Activated CD4-positive, alpha-beta T cell treated with anti-CD3 and anti-CD28 coated beads, Interleukin-2, amount 50 U/mL, for 48 hours (primary cell): ENCODE results near the gene APOL1.
A peak's percentile ranks its signal among the peaks of the same experiment; 100 is the strongest.
"Not testable (repeated sequence)": the region's sequence is repeated elsewhere in the genome, so short reads cannot be mapped to it uniquely, and the experiment has no call there.

Source experiments
- DNase-seq, 2 experiments: peaks; one replicate each; pipeline ENCODE4 v3.0.0-alpha.2; 2020

APOL1 gene

GRCh38 chr22:36246718-36247117, 6.2 kb upstream of the APOL1 start:
- no peak for DNase-seq

GRCh38 chr22:36247955-36248354, 5.0 kb upstream of the APOL1 start:
- no peak for DNase-seq

- no peak for DNase-seq
Measured at GRCh38 chr22:36249160-36249559, 3.8 kb upstream of the APOL1 start.

GRCh38 chr22:36250292-36250960, 2.5 kb upstream of the APOL1 start:
- DNase-seq = not testable (repeated sequence)

- not testable (repeated sequence) for DNase-seq
Measured at GRCh38 chr22:36251979-36252608, 839 bp upstream of the APOL1 start.

GRCh38 chr22:36253523-36254490, 874 bp downstream of the APOL1 start:
- peak; percentile 56 to 66 for DNase-seq

GRCh38 chr22:36255572-36255971, 2.6 kb downstream of the APOL1 start:
- not testable (repeated sequence) for DNase-seq

GRCh38 chr22:36256478-36256877, 3.5 kb downstream of the APOL1 start:
- no peak for DNase-seq

- no peak for DNase-seq
Measured at GRCh38 chr22:36257308-36257707, 4.4 kb downstream of the APOL1 start.

GRCh38 chr22:36257948-36258670, 5.2 kb downstream of the APOL1 start:
- DNase-seq = no peak

- DNase-seq = peak; percentile 53 to 65
Measured at GRCh38 chr22:36258701-36259614, 6.0 kb downstream of the APOL1 start.

GRCh38 chr22:36259615-36260300, 6.8 kb downstream of the APOL1 start:
- DNase-seq = no peak

GRCh38 chr22:36261675-36262074, 8.7 kb downstream of the APOL1 start:
- not testable (repeated sequence) for DNase-seq

GRCh38 chr22:36262307-36262706, 9.4 kb downstream of the APOL1 start:
- not testable (repeated sequence) for DNase-seq

- DNase-seq = not testable (repeated sequence)
Measured at GRCh38 chr22:36263216-36263673, 10.3 kb downstream of the APOL1 start.

GRCh38 chr22:36263886-36264664, 11.1 kb downstream of the APOL1 start:
- DNase-seq = not testable (repeated sequence)

GRCh38 chr22:36267058-36267457, 14.1 kb downstream of the APOL1 start:
- DNase-seq = no peak

- DNase-seq = no peak
Measured at GRCh38 chr22:36267896-36268485, 15.1 kb downstream of the APOL1 start.

- not testable (repeated sequence) for DNase-seq
Measured at GRCh38 chr22:36271231-36271630, 18.3 kb downstream of the APOL1 start.

GRCh38 chr22:36271951-36272350, 19.0 kb downstream of the APOL1 start:
- not testable (repeated sequence) for DNase-seq
